ENCODE data around the gene ZFP57. TPM values are rescaled to one million over a fixed set of nuclear protein-coding genes. Genes with fewer than 3 reads are reported as not detected.

Gene ZFP57
- total RNA-seq, 1 donor from 2014 or later = 1.4 TPM

DNA sequence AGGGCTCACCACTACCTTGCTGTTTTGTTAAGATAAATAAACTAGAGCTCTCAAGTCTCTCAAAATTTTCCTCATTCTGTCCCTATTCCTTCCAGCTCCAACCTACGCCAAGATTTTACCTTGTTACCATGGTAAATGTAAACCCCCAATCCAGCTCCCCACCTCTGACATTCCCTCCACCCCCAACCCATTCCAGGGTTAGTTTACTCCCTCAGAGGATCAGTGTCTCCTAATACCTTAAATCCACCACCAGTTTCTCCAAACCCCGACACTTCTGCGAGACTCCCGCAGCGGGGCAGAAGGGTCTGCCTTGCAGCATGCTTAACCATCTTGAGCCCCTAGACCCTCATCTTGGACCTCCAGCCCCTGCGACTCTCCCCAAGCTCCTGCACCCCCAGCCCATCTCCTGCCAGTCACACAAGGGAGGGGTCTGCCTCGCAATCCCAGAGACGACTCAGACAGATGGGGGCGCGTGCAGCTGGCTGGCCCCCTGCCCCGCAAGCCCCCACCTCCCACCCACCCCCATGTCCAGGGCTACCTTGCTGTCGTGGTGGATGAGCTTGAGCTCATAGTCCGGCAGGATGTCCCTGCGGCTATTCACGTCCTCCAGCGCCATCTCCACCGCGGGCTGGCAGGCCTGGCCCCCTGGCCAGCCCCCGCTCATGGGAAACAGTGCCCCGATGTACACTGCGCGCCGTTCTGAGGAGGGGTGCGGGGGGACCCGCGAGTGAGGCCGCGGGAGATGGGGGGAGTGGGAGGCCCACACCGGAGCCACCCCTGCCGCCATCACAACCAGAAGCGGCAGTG is 53.8 kb downstream of the ZFP57 start:
- DNase-seq (ENCODE audit: low read depth in 2 of 2) = no peak

DNA sequence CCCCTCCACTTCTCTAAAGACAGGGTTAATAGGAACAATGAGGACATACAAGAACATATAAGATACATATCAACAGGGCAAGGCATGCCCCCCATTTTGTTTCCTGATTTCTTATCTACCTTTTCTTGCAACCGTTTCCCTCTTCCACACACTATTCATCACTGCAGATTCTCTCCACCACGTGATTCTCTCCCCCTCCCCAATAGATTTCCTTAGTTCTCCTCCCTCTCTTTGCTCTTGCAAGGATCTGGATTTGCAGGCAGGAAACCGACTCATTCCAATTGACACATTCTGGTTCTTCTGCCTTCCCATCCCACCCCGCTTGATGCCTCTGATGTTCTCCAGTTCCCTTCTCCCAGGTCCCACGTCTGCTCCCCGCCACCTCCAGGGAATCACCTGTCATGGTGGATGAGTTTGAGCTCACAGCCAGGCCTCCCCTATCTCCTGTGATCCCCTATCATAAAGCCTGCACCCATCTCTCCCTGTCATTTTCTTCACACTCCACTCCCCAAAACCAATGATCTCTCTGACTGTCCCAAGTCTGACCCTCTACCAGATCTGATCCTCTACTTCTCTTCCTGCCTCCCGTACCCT is 55.5 kb downstream of the ZFP57 start:
- DNase-seq (ENCODE audit: low read depth in 2 of 2) = no peak

DNA sequence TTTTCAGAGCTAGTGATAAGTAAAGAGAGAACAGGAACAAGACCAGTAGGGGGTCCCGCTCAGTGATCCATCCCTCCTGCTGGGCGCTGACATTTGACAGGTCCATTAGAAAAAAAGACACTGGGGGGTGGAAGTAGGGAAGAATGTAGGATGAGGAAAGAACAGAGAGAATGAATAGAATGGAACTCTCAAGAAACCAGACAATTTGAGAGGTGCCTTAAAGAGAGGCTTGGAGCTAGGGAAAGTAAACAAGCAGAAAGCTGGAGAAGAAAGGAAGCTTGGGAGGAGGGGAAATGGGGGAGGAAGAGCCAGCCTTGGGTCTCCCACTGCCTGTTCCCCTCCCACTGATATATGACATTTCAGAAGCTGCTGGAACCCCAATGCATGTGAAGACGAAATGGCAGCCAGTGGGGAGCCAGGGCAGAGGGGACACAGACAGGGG is 56.4 kb downstream of the ZFP57 start:
- no peak for DNase-seq (ENCODE audit: low read depth in 2 of 2)

Other genes starting within 250 kb of the ZFP57 start
- not detected in 2 replicates for gene OR10C1, start 241.8 kb downstream of the ZFP57 start, total RNA-seq
- gene OR11A1, start 224.1 kb downstream of the ZFP57 start, total RNA-seq = not detected in 2 replicates
- gene OR2H1, start 224.0 kb downstream of the ZFP57 start, total RNA-seq = not detected in 2 replicates
- not detected in 2 replicates for gene MAS1L, start 193.2 kb downstream of the ZFP57 start, total RNA-seq
- gene UBD, start 121.4 kb downstream of the ZFP57 start, total RNA-seq = 29.2 and 39.0 TPM in 2 replicates
- gene OR2H2, start 96.0 kb downstream of the ZFP57 start, total RNA-seq = not detected in 2 replicates
- 1.7 and 4.0 TPM in 2 replicates for gene GABBR1, start 48.0 kb downstream of the ZFP57 start, total RNA-seq
- not detected in 2 replicates for gene MOG, start 24.1 kb downstream of the ZFP57 start, total RNA-seq
- 7.4 and 10.5 TPM in 2 replicates for gene HLA-F, start 42.3 kb upstream of the ZFP57 start, total RNA-seq
- gene HLA-G, start 146.7 kb upstream of the ZFP57 start, total RNA-seq = not detected in 2 replicates